HCT116 (cell line): ENCODE measurements around the gene TRIM43.
"Not testable (repeated sequence)": the region's sequence is repeated elsewhere in the genome, so short reads cannot be mapped to it uniquely, and the experiment has no call there.

Experiments
- CTCF ChIP-seq, 3 experiments: fragments of 200-600 bp in 1 of 3; sonication (generic) in 1 of 3; IDR thresholded peaks in 2 of 3; conservative IDR thresholded peaks in 1 of 3; 2 replicates each; pipeline ENCODE4 v1.5.1; 2012 to 2017; ENCODE audit warnings: low read depth in 2 of 3, low read length in 2 of 3, antibody characterized with exemption in 1 of 3, borderline replicate concordance in 1 of 3, control low read depth in 1 of 3, mild to moderate bottlenecking in 1 of 3, mixed read lengths in 1 of 3, mixed run types in 1 of 3, moderate library complexity in 1 of 3; ENCODE audit not compliant: insufficient read depth in 1 of 3
- JUND ChIP-seq: IDR thresholded peaks from 2 replicates; pipeline ENCODE4 v1.6.1; 2012
- POLR2A ChIP-seq: IDR thresholded peaks from 2 replicates; pipeline ENCODE4 v1.7.0; 2011; ENCODE audit warnings: borderline replicate concordance; ENCODE audit not compliant: insufficient read depth, insufficient read length; ENCODE audit errors: extremely low read depth
- RAD21 ChIP-seq: IDR thresholded peaks from 2 replicates; pipeline ENCODE4 v1.6.1; 2012; ENCODE audit warnings: low read depth, mild to moderate bottlenecking
- REST ChIP-seq: IDR thresholded peaks from 2 replicates; pipeline ENCODE4 v1.6.1; 2012; ENCODE audit warnings: low read depth
- ZNF274 ChIP-seq: fragments of 200-500 bp; sonication (Bioruptor generic); IDR thresholded peaks from 2 replicates; pipeline ENCODE4 v1.6.1; 2014; ENCODE audit warnings: mild to moderate bottlenecking, low read depth, low read length, inconsistent platforms
- TF ChIP-seq, protein P1 (sequence below): IDR thresholded peaks from 2 replicates; pipeline ENCODE4 v1.6.1; 2012
- TF ChIP-seq, protein P2 (sequence below): IDR thresholded peaks from 2 replicates; pipeline ENCODE4 v1.6.1; 2011; ENCODE audit warnings: mild to moderate bottlenecking, low read length, moderate library complexity; ENCODE audit not compliant: insufficient replicate concordance; ENCODE audit errors: extremely low read depth

GRCh38 chr2:95613048-95613447, 21.2 kb downstream of the TRIM43 start:
- TF ChIP-seq JUND; CTCF (IDR thresholded peaks at IDR 0.05 in 2 of 3, conservative IDR thresholded peaks at IDR 0.05 in 1 of 3; ENCODE audit: borderline replicate concordance in 1 of 3, insufficient read depth in 1 of 3, low read depth in 2 of 3, low read length in 2 of 3); REST; POLR2A; RAD21; ZNF274: not testable (repeated sequence)
- TF ChIP-seq, protein P1, sequence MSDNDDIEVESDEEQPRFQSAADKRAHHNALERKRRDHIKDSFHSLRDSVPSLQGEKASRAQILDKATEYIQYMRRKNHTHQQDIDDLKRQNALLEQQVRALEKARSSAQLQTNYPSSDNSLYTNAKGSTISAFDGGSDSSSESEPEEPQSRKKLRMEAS: not testable (repeated sequence)
- TF ChIP-seq, protein P2, sequence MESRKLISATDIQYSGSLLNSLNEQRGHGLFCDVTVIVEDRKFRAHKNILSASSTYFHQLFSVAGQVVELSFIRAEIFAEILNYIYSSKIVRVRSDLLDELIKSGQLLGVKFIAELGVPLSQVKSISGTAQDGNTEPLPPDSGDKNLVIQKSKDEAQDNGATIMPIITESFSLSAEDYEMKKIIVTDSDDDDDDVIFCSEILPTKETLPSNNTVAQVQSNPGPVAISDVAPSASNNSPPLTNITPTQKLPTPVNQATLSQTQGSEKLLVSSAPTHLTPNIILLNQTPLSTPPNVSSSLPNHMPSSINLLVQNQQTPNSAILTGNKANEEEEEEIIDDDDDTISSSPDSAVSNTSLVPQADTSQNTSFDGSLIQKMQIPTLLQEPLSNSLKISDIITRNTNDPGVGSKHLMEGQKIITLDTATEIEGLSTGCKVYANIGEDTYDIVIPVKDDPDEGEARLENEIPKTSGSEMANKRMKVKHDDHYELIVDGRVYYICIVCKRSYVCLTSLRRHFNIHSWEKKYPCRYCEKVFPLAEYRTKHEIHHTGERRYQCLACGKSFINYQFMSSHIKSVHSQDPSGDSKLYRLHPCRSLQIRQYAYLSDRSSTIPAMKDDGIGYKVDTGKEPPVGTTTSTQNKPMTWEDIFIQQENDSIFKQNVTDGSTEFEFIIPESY: not testable (repeated sequence)
